Hematopoietic multipotent progenitor cell treated with erythropoietin and hydrocortisone succinate and interleukin-3 and kit ligand, for 8 days (in vitro differentiated cells): ENCODE results near the gene NPSR1.
"Not testable (repeated sequence)": the region's sequence is repeated elsewhere in the genome, so short reads cannot be mapped to it uniquely, and the experiment has no call there.

Source experiments
- DNase-seq: peaks from one replicate; pipeline ENCODE4 v3.0.0-alpha.2; 2015

The NPSR1 gene

DNA sequence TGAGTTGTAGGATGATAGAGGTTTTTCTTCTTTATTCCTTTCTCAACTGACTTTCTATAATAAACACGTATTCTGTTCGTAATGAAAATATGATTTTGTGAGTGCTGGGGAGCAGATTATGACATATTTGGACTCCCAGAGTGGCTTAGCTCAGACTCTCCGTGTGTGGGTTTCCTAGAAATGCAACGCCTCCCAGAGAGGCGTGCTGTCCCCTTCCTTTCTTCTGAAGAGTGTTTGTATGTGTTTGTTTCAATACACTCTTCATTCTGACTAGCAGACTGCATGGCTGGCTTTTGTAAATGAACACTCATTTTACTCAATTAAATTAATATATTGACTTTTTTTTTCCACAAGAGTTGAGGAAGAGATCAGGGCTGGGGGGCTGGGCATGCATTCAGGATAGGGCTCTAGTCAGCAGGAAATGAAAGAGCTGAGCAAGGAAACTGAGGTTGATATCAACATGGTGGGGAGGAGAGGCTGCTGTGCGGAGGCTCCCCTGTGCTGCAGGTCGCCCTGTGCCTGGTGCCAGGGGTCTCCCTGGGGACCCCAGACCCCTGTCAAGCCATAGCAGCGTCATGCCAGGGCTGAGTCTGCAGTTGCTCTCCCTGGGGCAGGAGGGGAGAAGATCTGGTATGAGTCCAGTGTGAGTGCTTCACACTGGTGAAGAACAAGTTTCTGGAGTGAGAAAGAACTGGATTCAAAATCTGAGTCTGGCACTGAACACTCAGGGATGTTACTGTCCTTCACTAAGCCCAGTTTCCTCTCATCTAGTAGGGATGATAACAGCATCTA, 221.1 kb downstream of the NPSR1 start:
- DNase-seq: not testable (repeated sequence)

GRCh38 chr7:34879871-34880270, 221.9 kb downstream of the NPSR1 start:
- DNase-seq: no peak

DNA sequence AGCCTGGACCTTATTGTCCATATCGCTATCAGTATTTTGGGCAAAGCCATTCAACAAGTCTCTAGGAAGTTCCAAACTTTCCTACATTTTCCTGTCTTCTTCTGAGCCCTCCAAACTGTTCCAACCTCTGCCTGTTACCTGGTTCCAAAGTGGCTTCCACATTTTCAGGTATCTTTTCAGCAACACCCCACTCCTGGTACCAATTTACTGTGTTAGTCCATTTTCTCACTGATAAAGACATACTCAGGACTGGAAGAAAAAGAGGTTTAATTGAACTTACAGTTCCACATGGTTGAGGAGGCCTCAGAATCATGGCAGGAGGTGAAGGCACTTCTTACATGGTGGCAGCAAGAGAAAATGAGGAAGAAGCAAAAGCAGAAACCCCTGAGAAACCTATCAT, 225.8 kb downstream of the NPSR1 start:
- not testable (repeated sequence) for DNase-seq

- no peak for DNase-seq
Measured at GRCh38 chr7:34886856-34887255, 228.8 kb downstream of the NPSR1 start.

- no peak for DNase-seq
Measured at GRCh38 chr7:34889951-34890350, 231.9 kb downstream of the NPSR1 start.

- no peak for DNase-seq
Measured at GRCh38 chr7:34895202-34895601, 237.2 kb downstream of the NPSR1 start.
